Calu3 (cell line): ENCODE measurements around the gene CDYL. TPM values are rescaled to one million over a fixed set of nuclear protein-coding genes. Genes with fewer than 3 reads are reported as not detected.

Experiments used
- BruUV-seq: library from RNA; stranded (reverse); fragments of 400-500 nt; replicated peaks from 2 replicates; lab custom pipeline; 2021; lab: Mats Ljungman, UMichigan
- CTCF ChIA-PET: fragments of 300-600 bp; sonication (Branson Sonifier 250); formaldehyde crosslinking; loops from one replicate; lab custom pipeline; 2022; ENCODE audit warnings: antibody characterized with exemption; lab: Charles Lee
- DNase-seq: peaks from one replicate; pipeline ENCODE4 v3.0.0; 2022
- H3K27ac Mint-ChIP-seq: one replicate; pipeline ENCODE4 v1.8.0; 2022; ENCODE audit warnings: mixed read lengths; ENCODE audit not compliant: unreplicated experiment
- H3K27me3 Mint-ChIP-seq: one replicate; pipeline ENCODE4 v1.8.0; 2022; ENCODE audit warnings: mixed read lengths; ENCODE audit not compliant: unreplicated experiment
- H3K36me3 Mint-ChIP-seq: one replicate; pipeline ENCODE4 v1.8.0; 2022; ENCODE audit warnings: mild to moderate bottlenecking, moderate library complexity, mixed read lengths; ENCODE audit not compliant: insufficient read depth, unreplicated experiment
- H3K4me1 Mint-ChIP-seq: one replicate; pipeline ENCODE4 v1.8.0; 2022; ENCODE audit warnings: mild to moderate bottlenecking, low read depth, mixed read lengths; ENCODE audit not compliant: unreplicated experiment
- H3K4me3 Mint-ChIP-seq: one replicate; pipeline ENCODE4 v1.8.0; 2022; ENCODE audit warnings: mild to moderate bottlenecking, low read depth, moderate library complexity, mixed read lengths; ENCODE audit not compliant: unreplicated experiment
- H3K9me3 Mint-ChIP-seq: one replicate; pipeline ENCODE4 v1.8.0; 2022; ENCODE audit warnings: low read depth, mixed read lengths; ENCODE audit not compliant: unreplicated experiment
- CTCF ChIP-seq: fragments of 200-600 bp; IDR thresholded peaks from one replicate; pipeline ENCODE4 v1.8.0; 2022; ENCODE audit warnings: antibody characterized with exemption; ENCODE audit not compliant: unreplicated experiment
- intact Hi-C: fragments of 100-400 bp; cut with micrococcal nuclease; formaldehyde crosslinking; loops from one replicate; pipeline ENCODE4 v1.10.0; 2022; ENCODE audit not compliant: unreplicated experiment
- total RNA-seq: library from RNA; stranded (reverse); gene quantifications from 2 replicates; pipeline ENCODE4 v1.2.3, GENCODE V29; 2022

CDYL gene
- total RNA-seq, 1 experiment from 2014 or later, result 48.9 TPM

- BruUV-seq, result no TSS peak
- Mint-ChIP-seq H3K27me3 (no peaks in the 10 kb centered on the region), H3K36me3 (no peaks in the 10 kb centered on the region), H3K4me1 (peaks cover 10% of the 10 kb centered on the region), H3K27ac (no peak overlapping the region), H3K4me3 (no peak overlapping the region), H3K9me3 (no peaks in the 10 kb centered on the region)
- no peak for TF ChIP-seq CTCF
- CTCF ChIA-PET, result interaction anchor here (0.5 kb wide), 1 partner anchor 1936 kb away, joined by 5 read pairs; no protein-coding TSS in a partner anchor
- intact Hi-C loops, result loop anchor here (10.0 kb wide), 1 partner anchor 492 kb away; no protein-coding TSS in a partner anchor
- DNase-seq, result no peak
These were observed 30.1 kb downstream of the CDYL start for GRCh38 chr6:4806337-4806725.

GRCh38 chr6:4806791-4807190 is 30.6 kb downstream of the CDYL start:
- intact Hi-C loops, result loop anchor here (10.0 kb wide), 1 partner anchor 492 kb away; no protein-coding TSS in a partner anchor
- BruUV-seq, result no TSS peak
- no peaks in the 10 kb centered on the region for H3K36me3 Mint-ChIP-seq
- TF ChIP-seq CTCF, result no peak
- H3K27me3 Mint-ChIP-seq, result no peaks in the 10 kb centered on the region
- peaks cover 14% of the 10 kb centered on the region for H3K4me1 Mint-ChIP-seq
- H3K27ac Mint-ChIP-seq, result no peak overlapping the region
- no peak overlapping the region for H3K4me3 Mint-ChIP-seq
- CTCF ChIA-PET, result interaction anchor here (0.5 to 0.6 kb wide), 2 partner anchors 590 to 1935 kb away, joined by 5 to 9 read pairs; no protein-coding TSS in a partner anchor
- no peaks in the 10 kb centered on the region for H3K9me3 Mint-ChIP-seq
- DNase-seq, result no peak

- peaks cover 22% of the 10 kb centered on the region for H3K4me1 Mint-ChIP-seq
These were observed 32.2 kb downstream of the CDYL start for GRCh38 chr6:4808396-4808795.

GRCh38 chr6:4809999-4810918 is 34.1 kb downstream of the CDYL start:
- no peak for TF ChIP-seq CTCF
- BruUV-seq, result no TSS peak

More at GRCh38 chr6:4808396-4808795, 32.2 kb downstream of the CDYL start:
- intact Hi-C loops, result loop anchor here (10.0 kb wide), 1 partner anchor 494 kb away; no protein-coding TSS in a partner anchor
- CTCF ChIA-PET, result no interaction called here
- no TSS peak for BruUV-seq
- no peak overlapping the region for H3K27ac Mint-ChIP-seq
- no peaks in the 10 kb centered on the region for H3K36me3 Mint-ChIP-seq
- H3K4me3 Mint-ChIP-seq, result no peak overlapping the region
- no peaks in the 10 kb centered on the region for H3K9me3 Mint-ChIP-seq
- H3K27me3 Mint-ChIP-seq, result no peaks in the 10 kb centered on the region
- no peak for TF ChIP-seq CTCF
- no peak for DNase-seq

More at GRCh38 chr6:4809999-4810918, 34.1 kb downstream of the CDYL start:
- H3K27me3 Mint-ChIP-seq, result no peaks in the 10 kb centered on the region
- no peak overlapping the region for H3K4me3 Mint-ChIP-seq
- H3K4me1 Mint-ChIP-seq, result peaks cover 22% of the 10 kb centered on the region
- H3K9me3 Mint-ChIP-seq, result no peaks in the 10 kb centered on the region
- DNase-seq, result no peak
- intact Hi-C loops, result loop anchor here (5.0 to 10.0 kb wide), 2 partner anchors 37 to 495 kb away; no protein-coding TSS in a partner anchor
- H3K27ac Mint-ChIP-seq, result no peak overlapping the region
- CTCF ChIA-PET, result no interaction called here
- no peaks in the 10 kb centered on the region for H3K36me3 Mint-ChIP-seq
